K562 (cell line): Measurements from ENCODE around the gene CLPSL1. TPM values are rescaled to one million over a fixed set of nuclear protein-coding genes. Genes with fewer than 3 reads are reported as not detected.

Experiments used
- HNRNPL ChIP-seq: fragments of 200-400 bp; formaldehyde crosslinking; IDR thresholded peaks from 2 replicates; pipeline ENCODE4 v1.6.1; 2017; ENCODE audit warnings: low read depth, mild to moderate bottlenecking, low read length
- MEF2D ChIP-seq: conservative IDR thresholded peaks from 2 replicates; pipeline ENCODE4 v1.6.1; 2016; ENCODE audit warnings: low read depth, missing genetic modification characterization, missing compliant biosample characterization
- NR2C1 ChIP-seq, 2 experiments: fragments of 450-650 bp; IDR thresholded peaks; 2 replicates each; pipeline ENCODE4 v1.6.1; 2017; ENCODE audit warnings: mild to moderate bottlenecking in 2 of 2, antibody characterized with exemption in 1 of 2, inconsistent platforms in 1 of 2, missing compliant biosample characterization in 1 of 2, missing genetic modification characterization in 1 of 2
- PML ChIP-seq: IDR thresholded peaks from 2 replicates; pipeline ENCODE4 v1.6.1; 2012; ENCODE audit warnings: low read length, inconsistent platforms
- SIRT6 ChIP-seq: IDR thresholded peaks from one replicate; pipeline ENCODE4 v1.6.1; 2012; ENCODE audit warnings: low read depth, mild to moderate bottlenecking, control low read depth, inconsistent platforms, low read length, moderate library complexity
- ZNF644 ChIP-seq: fragments of 200-800 bp; sonication (Bioruptor generic); IDR thresholded peaks from 2 replicates; pipeline ENCODE4 v1.6.1; 2016; ENCODE audit warnings: low read depth, missing genetic modification characterization, missing compliant biosample characterization
- polyA plus RNA-seq, 8 experiments: library from polyadenylated mRNA; depleted of rRNA in 4 of 8; stranded (reverse) in 5 of 8; unstranded in 3 of 8; fragments of >200 nt; fragmentation: Nextera tagmentation in 2 of 8; fragmentation: Illumina TruSeq in 1 of 8; extraction: Ambion mirVana in 2 of 8; extraction: Trizol in 1 of 8; gene quantifications; 2 replicates each; pipeline versions ENCODE4 v1.2.1 to v1.2.3, GENCODE V29; 2011 to 2014; ENCODE audit warnings: inconsistent platforms in 1 of 8, missing spikeins in 1 of 8
- total RNA-seq, 7 experiments: library from RNA; depleted of rRNA in 6 of 7; stranded (reverse); fragments of >200 nt in 6 of 7; fragmentation: Illumina TruSeq in 2 of 7; extraction: Trizol in 2 of 7; gene quantifications; 2 replicates each; pipeline versions ENCODE4 v1.2.1 to v1.2.3, GENCODE V29; 2011 to 2021; ENCODE audit warnings: low replicate concordance in 1 of 7
- TF ChIP-seq, protein P1 (sequence below): fragments of 200-600 bp; sonication (generic); IDR thresholded peaks from one replicate; pipeline ENCODE4 v1.6.1; 2012; ENCODE audit warnings: mild to moderate bottlenecking, low read depth, low read length, inconsistent platforms
- TF ChIP-seq, protein P2 (sequence below): fragments of 450-650 bp; formaldehyde crosslinking; conservative IDR thresholded peaks from 2 replicates; pipeline ENCODE4 v1.4.0; 2022; ENCODE audit warnings: mild to moderate bottlenecking, missing genetic modification characterization
- TF ChIP-seq, protein P3 (sequence below), 2 experiments: fragments of 450-650 bp; conservative IDR thresholded peaks; 2 replicates each; pipeline ENCODE4 v1.6.1; 2017; ENCODE audit warnings: mild to moderate bottlenecking in 2 of 2, moderate library complexity in 2 of 2
- TF ChIP-seq, protein P4 (sequence below): fragments of 200-800 bp; sonication (Bioruptor generic); IDR thresholded peaks from 2 replicates; pipeline ENCODE4 v1.6.1; 2017; ENCODE audit warnings: missing genetic modification characterization, missing compliant biosample characterization

CLPSL1 gene
- total and polyA plus RNA-seq, 9 of the 15 experiments (the other 6 are each of a cell fraction or from before 2014, with no cell fraction given) = not detected

DNA sequence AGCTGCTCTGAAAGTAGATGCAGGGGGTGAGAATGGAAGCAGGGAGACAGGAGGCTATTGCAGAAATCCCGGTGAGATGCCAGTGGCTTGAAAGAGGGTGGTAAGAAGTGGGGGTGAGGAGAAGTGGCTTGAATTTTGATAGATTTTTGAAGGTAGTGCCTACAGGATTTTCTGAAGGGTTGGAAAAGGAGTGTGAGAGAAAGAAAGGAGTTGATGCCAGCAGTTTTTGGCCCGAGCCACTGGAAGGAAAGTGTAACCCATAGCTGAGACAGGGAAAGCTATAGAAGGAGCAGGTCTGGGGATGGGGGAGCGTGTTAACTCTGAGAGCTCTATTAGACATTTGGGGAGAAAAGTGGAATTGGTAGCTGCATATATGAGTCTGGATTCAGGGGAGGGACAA is 34.3 kb upstream of the CLPSL1 start (continued):
- TF ChIP-seq, protein P1, sequence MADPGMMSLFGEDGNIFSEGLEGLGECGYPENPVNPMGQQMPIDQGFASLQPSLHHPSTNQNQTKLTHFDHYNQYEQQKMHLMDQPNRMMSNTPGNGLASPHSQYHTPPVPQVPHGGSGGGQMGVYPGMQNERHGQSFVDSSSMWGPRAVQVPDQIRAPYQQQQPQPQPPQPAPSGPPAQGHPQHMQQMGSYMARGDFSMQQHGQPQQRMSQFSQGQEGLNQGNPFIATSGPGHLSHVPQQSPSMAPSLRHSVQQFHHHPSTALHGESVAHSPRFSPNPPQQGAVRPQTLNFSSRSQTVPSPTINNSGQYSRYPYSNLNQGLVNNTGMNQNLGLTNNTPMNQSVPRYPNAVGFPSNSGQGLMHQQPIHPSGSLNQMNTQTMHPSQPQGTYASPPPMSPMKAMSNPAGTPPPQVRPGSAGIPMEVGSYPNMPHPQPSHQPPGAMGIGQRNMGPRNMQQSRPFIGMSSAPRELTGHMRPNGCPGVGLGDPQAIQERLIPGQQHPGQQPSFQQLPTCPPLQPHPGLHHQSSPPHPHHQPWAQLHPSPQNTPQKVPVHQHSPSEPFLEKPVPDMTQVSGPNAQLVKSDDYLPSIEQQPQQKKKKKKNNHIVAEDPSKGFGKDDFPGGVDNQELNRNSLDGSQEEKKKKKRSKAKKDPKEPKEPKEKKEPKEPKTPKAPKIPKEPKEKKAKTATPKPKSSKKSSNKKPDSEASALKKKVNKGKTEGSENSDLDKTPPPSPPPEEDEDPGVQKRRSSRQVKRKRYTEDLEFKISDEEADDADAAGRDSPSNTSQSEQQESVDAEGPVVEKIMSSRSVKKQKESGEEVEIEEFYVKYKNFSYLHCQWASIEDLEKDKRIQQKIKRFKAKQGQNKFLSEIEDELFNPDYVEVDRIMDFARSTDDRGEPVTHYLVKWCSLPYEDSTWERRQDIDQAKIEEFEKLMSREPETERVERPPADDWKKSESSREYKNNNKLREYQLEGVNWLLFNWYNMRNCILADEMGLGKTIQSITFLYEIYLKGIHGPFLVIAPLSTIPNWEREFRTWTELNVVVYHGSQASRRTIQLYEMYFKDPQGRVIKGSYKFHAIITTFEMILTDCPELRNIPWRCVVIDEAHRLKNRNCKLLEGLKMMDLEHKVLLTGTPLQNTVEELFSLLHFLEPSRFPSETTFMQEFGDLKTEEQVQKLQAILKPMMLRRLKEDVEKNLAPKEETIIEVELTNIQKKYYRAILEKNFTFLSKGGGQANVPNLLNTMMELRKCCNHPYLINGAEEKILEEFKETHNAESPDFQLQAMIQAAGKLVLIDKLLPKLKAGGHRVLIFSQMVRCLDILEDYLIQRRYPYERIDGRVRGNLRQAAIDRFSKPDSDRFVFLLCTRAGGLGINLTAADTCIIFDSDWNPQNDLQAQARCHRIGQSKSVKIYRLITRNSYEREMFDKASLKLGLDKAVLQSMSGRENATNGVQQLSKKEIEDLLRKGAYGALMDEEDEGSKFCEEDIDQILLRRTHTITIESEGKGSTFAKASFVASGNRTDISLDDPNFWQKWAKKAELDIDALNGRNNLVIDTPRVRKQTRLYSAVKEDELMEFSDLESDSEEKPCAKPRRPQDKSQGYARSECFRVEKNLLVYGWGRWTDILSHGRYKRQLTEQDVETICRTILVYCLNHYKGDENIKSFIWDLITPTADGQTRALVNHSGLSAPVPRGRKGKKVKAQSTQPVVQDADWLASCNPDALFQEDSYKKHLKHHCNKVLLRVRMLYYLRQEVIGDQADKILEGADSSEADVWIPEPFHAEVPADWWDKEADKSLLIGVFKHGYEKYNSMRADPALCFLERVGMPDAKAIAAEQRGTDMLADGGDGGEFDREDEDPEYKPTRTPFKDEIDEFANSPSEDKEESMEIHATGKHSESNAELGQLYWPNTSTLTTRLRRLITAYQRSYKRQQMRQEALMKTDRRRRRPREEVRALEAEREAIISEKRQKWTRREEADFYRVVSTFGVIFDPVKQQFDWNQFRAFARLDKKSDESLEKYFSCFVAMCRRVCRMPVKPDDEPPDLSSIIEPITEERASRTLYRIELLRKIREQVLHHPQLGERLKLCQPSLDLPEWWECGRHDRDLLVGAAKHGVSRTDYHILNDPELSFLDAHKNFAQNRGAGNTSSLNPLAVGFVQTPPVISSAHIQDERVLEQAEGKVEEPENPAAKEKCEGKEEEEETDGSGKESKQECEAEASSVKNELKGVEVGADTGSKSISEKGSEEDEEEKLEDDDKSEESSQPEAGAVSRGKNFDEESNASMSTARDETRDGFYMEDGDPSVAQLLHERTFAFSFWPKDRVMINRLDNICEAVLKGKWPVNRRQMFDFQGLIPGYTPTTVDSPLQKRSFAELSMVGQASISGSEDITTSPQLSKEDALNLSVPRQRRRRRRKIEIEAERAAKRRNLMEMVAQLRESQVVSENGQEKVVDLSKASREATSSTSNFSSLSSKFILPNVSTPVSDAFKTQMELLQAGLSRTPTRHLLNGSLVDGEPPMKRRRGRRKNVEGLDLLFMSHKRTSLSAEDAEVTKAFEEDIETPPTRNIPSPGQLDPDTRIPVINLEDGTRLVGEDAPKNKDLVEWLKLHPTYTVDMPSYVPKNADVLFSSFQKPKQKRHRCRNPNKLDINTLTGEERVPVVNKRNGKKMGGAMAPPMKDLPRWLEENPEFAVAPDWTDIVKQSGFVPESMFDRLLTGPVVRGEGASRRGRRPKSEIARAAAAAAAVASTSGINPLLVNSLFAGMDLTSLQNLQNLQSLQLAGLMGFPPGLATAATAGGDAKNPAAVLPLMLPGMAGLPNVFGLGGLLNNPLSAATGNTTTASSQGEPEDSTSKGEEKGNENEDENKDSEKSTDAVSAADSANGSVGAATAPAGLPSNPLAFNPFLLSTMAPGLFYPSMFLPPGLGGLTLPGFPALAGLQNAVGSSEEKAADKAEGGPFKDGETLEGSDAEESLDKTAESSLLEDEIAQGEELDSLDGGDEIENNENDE = no peak
- TF ChIP-seq, protein P2, sequence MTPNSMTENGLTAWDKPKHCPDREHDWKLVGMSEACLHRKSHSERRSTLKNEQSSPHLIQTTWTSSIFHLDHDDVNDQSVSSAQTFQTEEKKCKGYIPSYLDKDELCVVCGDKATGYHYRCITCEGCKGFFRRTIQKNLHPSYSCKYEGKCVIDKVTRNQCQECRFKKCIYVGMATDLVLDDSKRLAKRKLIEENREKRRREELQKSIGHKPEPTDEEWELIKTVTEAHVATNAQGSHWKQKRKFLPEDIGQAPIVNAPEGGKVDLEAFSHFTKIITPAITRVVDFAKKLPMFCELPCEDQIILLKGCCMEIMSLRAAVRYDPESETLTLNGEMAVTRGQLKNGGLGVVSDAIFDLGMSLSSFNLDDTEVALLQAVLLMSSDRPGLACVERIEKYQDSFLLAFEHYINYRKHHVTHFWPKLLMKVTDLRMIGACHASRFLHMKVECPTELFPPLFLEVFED (CRISPR knock-in tag) = no peak
- TF ChIP-seq NR2C1 (IDR thresholded peaks at IDR 0.05) = no peak
- no peak for TF ChIP-seq NR2C1 (tag; IDR thresholded peaks at IDR 0.05)
- TF ChIP-seq HNRNPL = no peak
- TF ChIP-seq, protein P3, sequence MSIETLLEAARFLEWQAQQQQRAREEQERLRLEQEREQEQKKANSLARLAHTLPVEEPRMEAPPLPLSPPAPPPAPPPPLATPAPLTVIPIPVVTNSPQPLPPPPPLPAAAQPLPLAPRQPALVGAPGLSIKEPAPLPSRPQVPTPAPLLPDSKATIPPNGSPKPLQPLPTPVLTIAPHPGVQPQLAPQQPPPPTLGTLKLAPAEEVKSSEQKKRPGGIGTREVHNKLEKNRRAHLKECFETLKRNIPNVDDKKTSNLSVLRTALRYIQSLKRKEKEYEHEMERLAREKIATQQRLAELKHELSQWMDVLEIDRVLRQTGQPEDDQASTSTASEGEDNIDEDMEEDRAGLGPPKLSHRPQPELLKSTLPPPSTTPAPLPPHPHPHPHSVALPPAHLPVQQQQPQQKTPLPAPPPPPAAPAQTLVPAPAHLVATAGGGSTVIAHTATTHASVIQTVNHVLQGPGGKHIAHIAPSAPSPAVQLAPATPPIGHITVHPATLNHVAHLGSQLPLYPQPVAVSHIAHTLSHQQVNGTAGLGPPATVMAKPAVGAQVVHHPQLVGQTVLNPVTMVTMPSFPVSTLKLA (conservative IDR thresholded peaks at IDR 0.05) = no peak
- TF ChIP-seq MEF2D (tag) = no peak
- TF ChIP-seq SIRT6 = no peak
- TF ChIP-seq, protein P4, sequence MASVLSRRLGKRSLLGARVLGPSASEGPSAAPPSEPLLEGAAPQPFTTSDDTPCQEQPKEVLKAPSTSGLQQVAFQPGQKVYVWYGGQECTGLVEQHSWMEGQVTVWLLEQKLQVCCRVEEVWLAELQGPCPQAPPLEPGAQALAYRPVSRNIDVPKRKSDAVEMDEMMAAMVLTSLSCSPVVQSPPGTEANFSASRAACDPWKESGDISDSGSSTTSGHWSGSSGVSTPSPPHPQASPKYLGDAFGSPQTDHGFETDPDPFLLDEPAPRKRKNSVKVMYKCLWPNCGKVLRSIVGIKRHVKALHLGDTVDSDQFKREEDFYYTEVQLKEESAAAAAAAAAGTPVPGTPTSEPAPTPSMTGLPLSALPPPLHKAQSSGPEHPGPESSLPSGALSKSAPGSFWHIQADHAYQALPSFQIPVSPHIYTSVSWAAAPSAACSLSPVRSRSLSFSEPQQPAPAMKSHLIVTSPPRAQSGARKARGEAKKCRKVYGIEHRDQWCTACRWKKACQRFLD (CRISPR knock-in tag) = no peak
- no peak for TF ChIP-seq PML
- TF ChIP-seq ZNF644 = no peak
- TF ChIP-seq, all 486 proteins: peak for 0
